Coronary artery (tissue), 2 donors: Measurements from ENCODE around the gene LGI4.
A peak's percentile ranks its signal among the peaks of the same experiment; 100 is the strongest.
"Not testable (repeated sequence)": the region's sequence is repeated elsewhere in the genome, so short reads cannot be mapped to it uniquely, and the experiment has no call there.

ENCODE experiments used
- DNase-seq: peaks from one replicate; pipeline ENCODE4 v3.0.0-alpha.2; 2017; ENCODE audit warnings: low spot score
- H3K27ac ChIP-seq, 2 donors: fragments of 200-600 bp; sonication (generic); one replicate each; pipeline ENCODE4 v1.5.1; 2016 to 2019
- H3K4me3 ChIP-seq: fragments of 200-600 bp; sonication (generic); 2 replicates; pipeline ENCODE4 v1.5.1; 2016; ENCODE audit warnings: mild to moderate bottlenecking, moderate library complexity
- TF ChIP-seq, protein P1 (sequence below): fragments of 200-600 bp; sonication (generic); IDR thresholded peaks from one replicate; pipeline ENCODE4 v1.5.1; 2019; ENCODE audit warnings: antibody characterized with exemption

LGI4 gene

DNA sequence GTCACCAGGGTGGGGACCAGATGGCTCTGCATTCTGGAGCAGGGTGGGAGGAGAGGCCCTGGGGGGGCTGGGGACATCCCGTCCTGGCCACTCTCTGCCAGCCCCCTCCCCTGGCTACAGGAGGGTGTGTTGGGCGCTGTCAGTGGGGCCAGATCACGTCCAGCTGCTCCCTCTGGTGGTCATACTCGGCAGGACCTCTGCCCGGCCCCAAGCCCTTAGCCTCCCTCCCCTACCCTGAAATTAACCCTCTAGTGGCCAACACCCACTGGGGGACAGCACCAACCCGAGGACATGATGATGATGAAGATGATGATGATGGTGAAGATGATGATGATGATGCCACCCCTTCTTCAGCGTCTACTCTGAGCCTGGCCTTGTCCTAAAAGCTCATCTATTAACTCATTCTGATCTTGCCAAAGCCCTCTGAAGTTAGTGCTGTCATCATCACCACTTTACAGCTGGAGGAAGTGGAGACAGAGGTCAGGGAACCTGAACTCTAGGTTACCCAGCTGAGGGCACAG is 590 bp upstream of the LGI4 start:
- H3K27ac ChIP-seq: peak overlapping the region; percentile 82 to 99
- no peak for DNase-seq
- H3K4me3 ChIP-seq: peak overlapping the region; percentile 79
- TF ChIP-seq, protein P1, sequence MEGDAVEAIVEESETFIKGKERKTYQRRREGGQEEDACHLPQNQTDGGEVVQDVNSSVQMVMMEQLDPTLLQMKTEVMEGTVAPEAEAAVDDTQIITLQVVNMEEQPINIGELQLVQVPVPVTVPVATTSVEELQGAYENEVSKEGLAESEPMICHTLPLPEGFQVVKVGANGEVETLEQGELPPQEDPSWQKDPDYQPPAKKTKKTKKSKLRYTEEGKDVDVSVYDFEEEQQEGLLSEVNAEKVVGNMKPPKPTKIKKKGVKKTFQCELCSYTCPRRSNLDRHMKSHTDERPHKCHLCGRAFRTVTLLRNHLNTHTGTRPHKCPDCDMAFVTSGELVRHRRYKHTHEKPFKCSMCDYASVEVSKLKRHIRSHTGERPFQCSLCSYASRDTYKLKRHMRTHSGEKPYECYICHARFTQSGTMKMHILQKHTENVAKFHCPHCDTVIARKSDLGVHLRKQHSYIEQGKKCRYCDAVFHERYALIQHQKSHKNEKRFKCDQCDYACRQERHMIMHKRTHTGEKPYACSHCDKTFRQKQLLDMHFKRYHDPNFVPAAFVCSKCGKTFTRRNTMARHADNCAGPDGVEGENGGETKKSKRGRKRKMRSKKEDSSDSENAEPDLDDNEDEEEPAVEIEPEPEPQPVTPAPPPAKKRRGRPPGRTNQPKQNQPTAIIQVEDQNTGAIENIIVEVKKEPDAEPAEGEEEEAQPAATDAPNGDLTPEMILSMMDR: peak; percentile 94

DNA sequence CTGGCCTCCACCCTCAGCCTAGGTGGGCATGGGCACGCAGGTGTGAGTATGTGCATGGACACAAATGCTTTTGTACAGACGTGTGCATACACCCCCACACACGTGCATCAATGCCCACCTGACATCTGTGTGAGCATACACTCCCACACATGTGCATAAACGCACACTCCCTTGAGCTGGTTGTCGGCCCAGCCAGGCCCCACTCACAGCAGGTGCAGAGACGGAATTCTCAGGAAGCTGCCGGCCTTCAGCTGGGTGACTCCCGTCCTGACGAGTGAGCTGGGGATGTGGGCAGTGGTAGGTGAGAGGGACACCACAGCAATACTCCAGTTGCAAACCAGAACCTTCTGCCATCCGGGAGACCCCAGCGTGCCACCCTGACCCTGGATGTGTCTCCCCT is 1.0 kb downstream of the LGI4 start:
- Histone ChIP-seq H3K4me3 (peak overlapping the region; percentile 79), H3K27ac (peak overlapping the region; percentile 82 to 99)
- no peak for DNase-seq
- TF ChIP-seq, protein P1: no peak

DNA sequence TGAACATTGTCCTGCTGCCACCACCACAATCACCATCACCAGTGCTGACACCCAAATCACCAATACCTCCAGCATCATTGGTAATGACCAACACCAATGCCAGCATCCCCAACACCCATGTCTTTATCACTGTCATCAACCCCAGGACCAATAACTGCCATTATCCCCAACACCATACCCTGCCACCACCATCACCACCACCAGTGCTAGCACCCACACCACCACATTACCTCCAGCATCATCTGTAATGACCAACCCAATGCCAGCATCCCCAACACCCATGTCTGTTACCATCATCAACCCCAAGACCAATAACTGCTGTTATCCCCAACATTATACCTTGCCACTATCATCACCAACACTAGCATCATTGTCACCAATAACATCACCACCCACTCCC is 2.6 kb downstream of the LGI4 start:
- no peak for DNase-seq
- H3K27ac ChIP-seq: peak overlapping the region in 1 of 2 donors; percentile 3
- TF ChIP-seq, protein P1: no peak
- peak overlapping the region; percentile 38 for H3K4me3 ChIP-seq

DNA sequence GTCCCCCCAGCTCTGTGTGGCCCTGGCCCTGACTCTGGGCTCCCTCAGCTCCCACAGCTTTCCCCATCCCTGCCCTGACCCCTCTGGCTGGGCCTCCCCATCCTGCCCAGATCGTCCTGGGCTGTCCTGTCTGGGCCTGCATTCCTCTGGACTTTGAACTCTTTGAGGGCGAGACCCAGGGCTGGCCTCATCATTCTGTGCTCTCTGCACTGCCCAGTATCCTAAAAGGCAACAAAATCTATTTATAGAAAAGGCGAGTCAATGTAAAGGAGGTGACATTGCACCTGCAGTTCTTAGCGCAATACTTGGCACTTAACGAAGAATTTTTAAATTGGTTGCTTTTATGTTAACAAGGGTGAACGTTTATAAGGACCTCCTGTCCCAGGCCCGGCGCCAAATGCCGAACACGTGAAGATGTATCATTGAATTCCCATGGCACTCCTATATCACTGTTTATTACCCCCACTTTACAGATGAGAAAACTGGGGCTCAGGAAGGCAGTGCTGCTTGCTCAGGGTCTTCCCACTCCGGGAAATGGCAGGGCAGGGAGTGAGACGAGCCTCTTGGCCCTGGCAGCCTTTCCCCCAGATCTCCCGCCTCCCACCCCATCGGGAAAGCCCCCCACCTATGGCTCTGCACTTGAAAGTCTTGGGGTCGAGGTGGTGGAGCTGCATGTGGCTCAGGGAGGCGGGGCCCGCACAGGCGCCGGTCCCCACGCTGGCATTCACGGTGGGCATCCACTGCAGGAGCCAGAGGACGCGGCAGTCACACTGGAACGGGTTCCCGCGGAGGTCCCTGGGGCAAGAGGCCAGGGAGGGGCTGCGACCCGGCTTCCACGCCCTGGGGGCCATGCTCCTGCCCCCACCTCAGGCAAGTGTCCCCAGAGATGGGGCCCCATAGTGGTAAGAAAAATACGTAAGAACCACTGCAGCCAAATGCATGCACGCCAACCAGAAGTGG is 3.8 kb downstream of the LGI4 start:
- TF ChIP-seq, protein P1: no peak
- no peak for DNase-seq
- Histone ChIP-seq H3K27ac (peak overlapping the region in 1 of 2 donors; percentile 37), H3K4me3 (no peak overlapping the region)

DNA sequence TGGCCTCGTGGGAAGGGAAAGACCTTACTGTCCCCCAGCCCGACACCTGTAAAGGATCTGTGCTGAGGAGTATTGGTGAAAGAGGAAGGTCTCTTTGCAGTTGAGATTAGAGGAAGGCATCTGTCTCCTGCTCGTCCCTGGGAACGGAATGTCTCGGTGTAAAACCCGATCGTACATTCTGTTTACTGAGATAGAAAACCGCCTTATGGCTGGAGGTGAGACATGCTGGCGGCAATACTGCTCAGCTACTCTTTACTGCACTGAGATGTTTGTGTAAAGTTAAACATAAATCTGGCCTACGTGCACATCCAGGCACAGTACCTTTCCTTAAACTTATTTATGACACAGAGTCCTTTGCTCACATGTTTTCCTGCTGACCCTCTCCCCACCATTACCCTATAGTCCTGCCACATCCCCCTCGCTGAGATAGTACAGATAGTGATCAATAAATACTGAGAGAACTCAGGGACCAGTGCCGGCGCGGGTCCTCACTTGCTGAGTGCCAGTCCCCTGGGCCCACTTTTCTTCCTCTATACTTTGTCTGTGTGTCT is 5.1 kb downstream of the LGI4 start:
- H3K27ac ChIP-seq, DNase-seq, H3K4me3 ChIP-seq: not testable (repeated sequence)

DNA sequence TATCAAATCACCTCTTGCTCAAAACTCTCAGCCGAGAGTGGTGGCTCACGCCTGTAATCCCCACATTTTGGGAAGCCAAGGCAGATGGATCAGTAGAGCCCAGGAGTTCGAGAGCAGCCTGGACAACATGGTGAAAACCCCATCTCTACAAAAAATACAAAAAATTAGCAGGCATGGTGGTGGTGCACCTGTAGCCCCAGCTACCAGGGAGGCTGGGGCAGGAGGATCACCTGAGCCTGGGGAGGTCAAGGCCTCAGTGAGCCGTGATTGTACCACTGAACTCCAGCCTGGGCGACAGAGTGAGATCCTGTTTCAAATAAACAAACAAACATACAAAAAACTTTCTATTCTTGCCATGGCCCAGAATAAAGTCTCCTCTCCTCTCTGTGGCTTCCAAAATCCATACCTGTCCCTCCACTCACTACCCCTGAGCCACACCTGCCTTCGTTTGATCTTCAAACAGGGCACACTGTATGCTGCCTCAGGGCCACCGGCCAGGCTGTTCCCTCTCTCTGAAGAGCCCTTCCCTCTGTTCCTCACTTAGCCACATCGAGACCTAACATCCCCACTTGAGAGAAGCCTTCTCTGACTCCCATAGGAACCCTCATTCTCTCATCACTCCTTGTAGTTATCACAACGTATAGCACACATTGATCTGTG is 6.3 kb downstream of the LGI4 start:
- H3K27ac ChIP-seq: no peak overlapping the region
- TF ChIP-seq, protein P1: no peak
- no peak overlapping the region for H3K4me3 ChIP-seq
- no peak for DNase-seq

DNA sequence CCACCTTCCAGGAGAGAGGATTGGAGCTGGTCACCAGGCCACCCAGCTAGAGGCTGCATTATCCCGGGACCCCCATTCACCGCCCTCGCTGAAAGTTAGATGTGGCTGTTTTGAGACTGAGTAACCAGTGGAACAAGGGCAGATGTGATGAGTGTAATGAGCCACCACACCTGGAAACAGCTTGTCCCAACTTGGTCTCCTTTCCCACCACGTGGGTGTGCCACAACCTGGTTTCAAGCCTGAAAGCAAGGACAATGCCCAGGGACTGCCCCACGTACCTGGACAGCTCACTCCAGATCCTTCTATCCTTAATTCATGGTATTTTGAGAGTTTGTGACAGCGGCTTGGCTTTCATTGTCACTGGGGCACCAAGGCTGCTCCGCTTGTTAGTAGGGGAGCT is 7.0 kb downstream of the LGI4 start:
- TF ChIP-seq, protein P1: no peak
- DNase-seq: no peak
- H3K4me3 ChIP-seq: no peak overlapping the region
- no peak overlapping the region for H3K27ac ChIP-seq
